PFSK-1 (cell line): ENCODE results near the gene NBL1.

Experiments
- FOXP2 ChIP-seq: optimal IDR thresholded peaks from 2 replicates; pipeline ENCODE3; 2011; ENCODE audit warnings: borderline replicate concordance, control low read depth, inconsistent platforms; ENCODE audit not compliant: insufficient read depth; ENCODE audit errors: extremely low read length, extremely low read depth
- POLR2AphosphoS5 ChIP-seq: IDR thresholded peaks from 2 replicates; pipeline ENCODE4 v1.6.1; 2012; ENCODE audit warnings: low read depth, mild to moderate bottlenecking, control low read depth, low read length, moderate library complexity
- REST ChIP-seq, 2 experiments: IDR thresholded peaks; 2 replicates each; pipeline versions ENCODE4 v1.6.1 to v1.8.0; 2011 to 2012; ENCODE audit warnings: low read depth in 2 of 2, low read length in 2 of 2, control low read depth in 1 of 2, inconsistent platforms in 1 of 2, mild to moderate bottlenecking in 1 of 2, moderate library complexity in 1 of 2; ENCODE audit not compliant: insufficient read depth in 1 of 2
- SIN3A ChIP-seq: IDR thresholded peaks from 2 replicates; pipeline ENCODE4 v1.6.1; 2012; ENCODE audit warnings: mild to moderate bottlenecking, low read length, moderate library complexity, borderline replicate concordance; ENCODE audit not compliant: insufficient read depth
- TAF1 ChIP-seq: IDR thresholded peaks from 2 replicates; pipeline ENCODE4 v1.6.1; 2012; ENCODE audit warnings: low read length, control low read depth, borderline replicate concordance; ENCODE audit not compliant: insufficient read depth

Gene NBL1

DNA sequence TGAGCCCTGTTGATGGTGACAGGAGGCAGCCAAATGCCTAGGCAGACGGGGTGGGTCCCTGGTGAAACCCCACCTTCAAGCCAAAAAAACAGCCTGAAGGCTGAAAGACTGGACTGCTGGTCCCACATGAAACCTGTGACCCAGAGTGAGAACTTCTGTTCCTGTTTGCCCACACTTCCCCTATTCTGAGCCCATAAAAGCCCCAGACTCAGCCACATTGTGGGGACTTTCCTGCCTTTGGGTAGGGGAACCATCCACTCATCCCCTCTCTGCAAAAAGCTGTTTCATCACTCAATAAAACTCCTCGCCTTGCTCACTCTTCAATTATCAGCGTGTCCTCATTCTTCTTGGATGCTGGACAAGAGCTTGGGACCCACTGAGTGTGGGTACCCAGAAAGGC is 45.7 kb downstream of the NBL1 start:
- no peak for TF ChIP-seq SIN3A
- TF ChIP-seq FOXP2, result no peak
- no peak for TF ChIP-seq POLR2AphosphoS5
- no peak for TF ChIP-seq TAF1

DNA sequence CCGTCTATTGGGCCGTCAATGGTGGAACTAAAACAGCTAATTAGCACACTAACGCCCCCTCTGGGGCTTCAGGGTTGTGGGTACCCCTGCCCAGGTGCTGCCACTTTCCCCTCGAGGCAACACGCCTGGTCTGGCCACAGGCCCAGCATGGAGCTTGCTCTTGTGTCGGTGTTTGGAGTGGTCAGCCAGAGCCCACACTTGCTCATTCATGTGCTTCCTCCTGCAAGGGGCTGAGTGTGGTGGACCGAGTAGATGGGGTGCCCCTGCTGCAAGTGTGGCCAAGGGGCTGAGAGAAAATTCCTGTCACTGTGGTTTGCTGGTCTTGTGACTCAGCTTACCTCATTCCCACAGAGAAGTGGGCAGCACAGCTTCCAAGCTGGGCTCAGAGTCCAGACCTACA is 46.2 kb downstream of the NBL1 start:
- TF ChIP-seq SIN3A, result no peak
- TF ChIP-seq POLR2AphosphoS5, result no peak
- no peak for TF ChIP-seq REST (IDR thresholded peaks at IDR 0.05; ENCODE audit: insufficient read depth in 1 of 2, low read depth in 2 of 2, low read length in 2 of 2)
- TF ChIP-seq TAF1, result no peak
- TF ChIP-seq FOXP2, result no peak

DNA sequence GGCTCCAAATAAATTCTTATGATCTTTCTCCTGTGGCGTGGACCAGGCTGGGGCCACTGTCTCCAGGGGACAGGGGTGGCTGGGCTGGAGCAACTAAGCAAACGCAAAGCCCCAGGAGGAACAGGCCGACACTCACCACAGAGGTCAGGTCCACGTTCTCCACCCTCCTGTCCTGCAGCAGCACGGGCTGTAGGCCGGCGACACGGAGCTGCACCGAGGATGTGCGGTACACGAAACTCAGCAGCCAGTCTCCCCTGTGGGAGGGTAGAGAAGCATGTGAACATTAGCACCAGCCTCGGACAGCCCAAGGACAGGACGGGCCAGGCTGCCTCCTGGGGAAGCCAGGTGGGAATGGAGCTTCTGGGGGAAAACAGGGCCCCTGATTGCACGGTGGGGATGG is 50.2 kb downstream of the NBL1 start:
- TF ChIP-seq REST (IDR thresholded peaks at IDR 0.05; ENCODE audit: insufficient read depth in 1 of 2, low read depth in 2 of 2, low read length in 2 of 2), result no peak
- no peak for TF ChIP-seq SIN3A
- TF ChIP-seq POLR2AphosphoS5, result no peak
- TF ChIP-seq FOXP2, result no peak
- no peak for TF ChIP-seq TAF1

DNA sequence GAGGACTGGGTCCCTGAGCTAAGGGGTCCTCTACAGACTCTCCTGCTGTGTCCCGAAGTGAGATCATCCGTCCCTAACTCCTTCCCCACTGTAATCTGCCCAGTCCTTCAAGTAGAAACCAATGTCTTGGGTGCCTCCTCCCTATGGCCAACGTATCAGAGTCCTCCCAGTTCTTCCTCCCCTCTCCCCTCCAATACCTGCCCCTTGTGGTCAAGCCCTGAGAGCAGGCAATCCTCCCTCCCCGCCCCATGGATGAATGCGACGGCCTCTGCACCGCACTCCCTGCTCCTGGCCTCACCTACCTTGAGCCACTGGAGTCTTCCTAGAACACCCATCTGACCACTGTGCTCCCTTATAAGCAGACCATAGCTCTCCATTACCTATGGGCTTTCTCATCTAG is 51.7 kb downstream of the NBL1 start:
- TF ChIP-seq TAF1 (no peak), FOXP2 (no peak), POLR2AphosphoS5 (no peak), REST (IDR thresholded peaks at IDR 0.05; ENCODE audit: insufficient read depth in 1 of 2, low read depth in 2 of 2, low read length in 2 of 2) (no peak), SIN3A (no peak)

GRCh38 chr1:19696820-19697219 is 52.7 kb downstream of the NBL1 start:
- no peak for TF ChIP-seq POLR2AphosphoS5

- no peak for TF ChIP-seq POLR2AphosphoS5
- no peak for TF ChIP-seq SIN3A
- no peak for TF ChIP-seq FOXP2
- no peak for TF ChIP-seq TAF1
- no peak for TF ChIP-seq REST (IDR thresholded peaks at IDR 0.05; ENCODE audit: insufficient read depth in 1 of 2, low read depth in 2 of 2, low read length in 2 of 2)
Measured at GRCh38 chr1:19698181-19698580, 54.1 kb downstream of the NBL1 start.
